Liver (tissue), 9 donors: ENCODE data around the gene NHS. TPM values are rescaled to one million over a fixed set of nuclear protein-coding genes. Genes with fewer than 3 reads are reported as not detected.

ENCODE experiments used
- DNase-seq: peaks from one replicate; pipeline ENCODE4 v3.0.0-alpha.2; 2017; ENCODE audit warnings: low spot score
- H3K27ac ChIP-seq, 2 donors: one replicate each; pipeline ENCODE4 v1.7.0; 2013; ENCODE audit warnings: inconsistent platforms in 2 of 2, low read length in 2 of 2, control low read depth in 1 of 2, low read depth in 1 of 2, mild to moderate bottlenecking in 1 of 2
- H3K27me3 ChIP-seq, 4 donors: one replicate each; pipeline versions ENCODE4 v1.6.1 to v1.7.0; 2013; ENCODE audit warnings: low read length in 3 of 4, inconsistent platforms in 1 of 4, mild to moderate bottlenecking in 1 of 4, moderate library complexity in 1 of 4; ENCODE audit not compliant: control insufficient read depth in 4 of 4, insufficient read depth in 4 of 4
- H3K36me3 ChIP-seq, 4 donors: one replicate each; pipeline versions ENCODE4 v1.6.1 to v1.7.0; 2013; ENCODE audit warnings: low read length in 3 of 4, mild to moderate bottlenecking in 3 of 4, low read depth in 1 of 4, moderate library complexity in 1 of 4; ENCODE audit not compliant: control insufficient read depth in 4 of 4, insufficient read depth in 3 of 4
- H3K4me1 ChIP-seq, 4 donors: one replicate each; pipeline versions ENCODE4 v1.6.1 to v1.7.0; 2013; ENCODE audit warnings: low read length in 3 of 4, mild to moderate bottlenecking in 3 of 4, moderate library complexity in 1 of 4; ENCODE audit not compliant: control insufficient read depth in 4 of 4, insufficient read depth in 4 of 4
- H3K4me3 ChIP-seq, 3 donors: one replicate each; pipeline versions ENCODE4 v1.6.1 to v1.7.0; 2013; ENCODE audit warnings: low read length in 3 of 3, control low read depth in 1 of 3, low read depth in 1 of 3, mild to moderate bottlenecking in 1 of 3
- H3K9ac ChIP-seq, 2 donors: one replicate each; pipeline ENCODE4 v1.7.0; 2013; ENCODE audit warnings: low read length in 2 of 2, mild to moderate bottlenecking in 2 of 2, moderate library complexity in 2 of 2, control low read depth in 1 of 2, low read depth in 1 of 2
- H3K9me3 ChIP-seq, 4 donors: one replicate each; pipeline versions ENCODE4 v1.6.1 to v1.7.0; 2013; ENCODE audit warnings: low read length in 3 of 4; ENCODE audit not compliant: control insufficient read depth in 4 of 4
- ATF3 ChIP-seq: IDR thresholded peaks from 2 replicates; pipeline ENCODE4 v1.6.1; 2016; ENCODE audit warnings: antibody characterized with exemption
- CTCF ChIP-seq: fragments of 150-350 bp; IDR thresholded peaks from 2 replicates; pipeline ENCODE4 v1.5.1; 2017; ENCODE audit warnings: improper control_type of control experiment, low read depth, low read length; ENCODE audit not compliant: missing input control
- EGR1 ChIP-seq, 2 donors: IDR thresholded peaks; 2 replicates each; pipeline ENCODE4 v1.6.1; 2016 to 2018; ENCODE audit warnings: antibody characterized with exemption in 2 of 2, low read depth in 2 of 2
- FOXA1 ChIP-seq: IDR thresholded peaks from 2 replicates; pipeline ENCODE4 v1.6.1; 2016; ENCODE audit warnings: antibody characterized with exemption
- FOXA2 ChIP-seq: IDR thresholded peaks from 2 replicates; pipeline ENCODE4 v1.6.1; 2016; ENCODE audit warnings: antibody characterized with exemption
- GABPA ChIP-seq, 2 donors: IDR thresholded peaks in 1 of 2; conservative IDR thresholded peaks in 1 of 2; 2 replicates each; pipeline ENCODE4 v1.6.1; 2016; ENCODE audit warnings: antibody characterized with exemption in 2 of 2, mild to moderate bottlenecking in 1 of 2, moderate library complexity in 1 of 2
- HNF4A ChIP-seq, 2 donors: conservative IDR thresholded peaks; 2 replicates each; pipeline ENCODE4 v1.6.1; 2016; ENCODE audit warnings: antibody characterized with exemption in 2 of 2, mild to moderate bottlenecking in 2 of 2
- HNF4G ChIP-seq: IDR thresholded peaks from 2 replicates; pipeline ENCODE4 v1.6.1; 2016; ENCODE audit warnings: antibody characterized with exemption
- NR2F2 ChIP-seq: IDR thresholded peaks from 2 replicates; pipeline ENCODE4 v1.6.1; 2016; ENCODE audit warnings: antibody characterized with exemption
- RAD21 ChIP-seq, 2 donors: IDR thresholded peaks; 2 replicates each; pipeline ENCODE4 v1.6.1; 2016; ENCODE audit warnings: antibody characterized with exemption in 2 of 2, mild to moderate bottlenecking in 2 of 2
- REST ChIP-seq: IDR thresholded peaks from 2 replicates; pipeline ENCODE4 v1.6.1; 2016; ENCODE audit warnings: antibody characterized with exemption, mild to moderate bottlenecking
- RXRA ChIP-seq, 2 donors: IDR thresholded peaks; 2 replicates each; pipeline ENCODE4 v1.6.1; 2017 to 2018; ENCODE audit warnings: antibody characterized with exemption in 2 of 2, mild to moderate bottlenecking in 1 of 2
- SP1 ChIP-seq: IDR thresholded peaks from 2 replicates; pipeline ENCODE4 v1.6.1; 2018; ENCODE audit warnings: antibody characterized with exemption, mild to moderate bottlenecking
- YY1 ChIP-seq: IDR thresholded peaks from 2 replicates; pipeline ENCODE4 v1.6.1; 2016; ENCODE audit warnings: antibody characterized with exemption, mild to moderate bottlenecking
- ZBTB33 ChIP-seq: IDR thresholded peaks from 2 replicates; pipeline ENCODE4 v1.6.1; 2016; ENCODE audit warnings: antibody characterized with exemption
- WGBS: extraction: QIAGEN DNeasy Blood & Tissue Kit; methylation state at CpG from one replicate; pipeline ENCODE4 v1.1.7; 2013; 5-methylcytosine and 5-hydroxymethylcytosine counted together
- polyA plus RNA-seq, 2 donors: library from polyadenylated mRNA; stranded (reverse) in 1 of 2; unstranded in 1 of 2; fragments of 200-250 nt in 1 of 2; fragments of >200 nt in 1 of 2; fragmentation: Nextera tagmentation in 1 of 2; extraction: Ambion mirVana in 1 of 2; gene quantifications; one replicate each; pipeline versions ENCODE4 v1.2.1 to v1.2.3, GENCODE V29; 2013 to 2015
- total RNA-seq, 2 donors: library from RNA; depleted of rRNA; stranded (reverse); fragments of >200 nt; gene quantifications; one replicate each; pipeline ENCODE4 v1.2.3, GENCODE V29; 2014
- donor health status: healthy.
- donor health status: healthy.
- donor health status: healthy.
- donor health status: healthy.
- donor health status: healthy.

The NHS gene
- total and polyA plus RNA-seq, 4 donors: 0.03 to 0.17 (median 0.10) TPM

- no peaks in the 10 kb centered on the region for H3K9me3 ChIP-seq
- H3K4me3 ChIP-seq: no peak overlapping the region
- 76% methylated on average over 6 of the region's 6 CpGs for WGBS
- no peaks in the 10 kb centered on the region for H3K27me3 ChIP-seq
- H3K27ac ChIP-seq: no peak overlapping the region
- TF ChIP-seq CTCF (no peak), ATF3 (no peak), HNF4G (no peak), YY1 (no peak), NR2F2 (no peak), HNF4A (conservative IDR thresholded peaks at IDR 0.05) (no peak), FOXA2 (no peak), RXRA (IDR thresholded peaks at IDR 0.05) (no peak), ZBTB33 (no peak), FOXA1 (no peak), EGR1 (IDR thresholded peaks at IDR 0.05; ENCODE audit: low read depth in 2 of 2) (no peak)
- no peak overlapping the region for H3K9ac ChIP-seq
- H3K36me3 ChIP-seq: no peaks in the 10 kb centered on the region
- no peak for DNase-seq
- no peaks in the 10 kb centered on the region for H3K4me1 ChIP-seq
Measured at GRCh38 chrX:17425136-17425535, 50.1 kb downstream of the NHS start.

GRCh38 chrX:17425551-17425950 is 50.6 kb downstream of the NHS start:
- no peak overlapping the region for H3K27ac ChIP-seq
- no peak for TF ChIP-seq HNF4G
- TF ChIP-seq REST: no peak
- no peak for TF ChIP-seq HNF4A (conservative IDR thresholded peaks at IDR 0.05)
- no peak for TF ChIP-seq GABPA (IDR thresholded peaks at IDR 0.05 in 1 of 2, conservative IDR thresholded peaks at IDR 0.05 in 1 of 2)
- TF ChIP-seq RAD21 (IDR thresholded peaks at IDR 0.05): no peak
- TF ChIP-seq SP1: no peak
- no peaks in the 10 kb centered on the region for H3K27me3 ChIP-seq
- H3K9me3 ChIP-seq: no peaks in the 10 kb centered on the region
- WGBS: 70% methylated on average over 1 of the region's 1 CpG
- H3K4me1 ChIP-seq: no peaks in the 10 kb centered on the region
- no peak for DNase-seq
- no peak overlapping the region for H3K9ac ChIP-seq
- no peaks in the 10 kb centered on the region for H3K36me3 ChIP-seq
- no peak overlapping the region for H3K4me3 ChIP-seq
